UCSD-AML1 (cell line): ENCODE measurements around the gene C16orf46.

Source experiments
- DNase-seq: peaks from one replicate; lab custom pipeline; 2025; ENCODE audit not compliant: unreplicated experiment; lab: John Stamatoyannopoulos, UW

The C16orf46 gene

DNA sequence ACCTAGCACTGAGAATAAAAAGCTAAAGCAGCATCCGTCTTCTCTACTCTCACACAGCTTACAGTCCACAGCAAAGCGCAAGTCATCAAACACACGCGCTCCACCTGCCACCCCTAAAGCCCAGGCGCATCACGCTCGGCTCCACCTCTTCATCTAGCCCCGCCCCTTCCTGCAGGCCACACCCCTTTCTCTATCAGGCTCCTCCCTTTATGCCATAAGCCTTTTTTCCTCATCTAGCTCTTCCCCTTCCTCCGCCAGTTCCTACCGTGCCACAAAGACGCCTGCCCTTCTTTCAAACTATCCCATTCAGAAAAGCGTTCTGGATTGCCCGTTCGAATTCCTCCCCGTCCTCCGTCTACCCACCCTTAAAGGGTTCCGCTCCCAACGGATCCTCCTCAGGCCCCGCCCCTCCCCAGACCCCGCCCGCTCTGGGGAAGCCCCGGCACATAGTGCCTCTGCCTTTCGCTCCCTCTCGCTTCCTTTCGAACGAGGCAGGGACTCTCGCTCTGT, 417 bp downstream of the C16orf46 start:
- DNase-seq = peak; percentile 97

DNA sequence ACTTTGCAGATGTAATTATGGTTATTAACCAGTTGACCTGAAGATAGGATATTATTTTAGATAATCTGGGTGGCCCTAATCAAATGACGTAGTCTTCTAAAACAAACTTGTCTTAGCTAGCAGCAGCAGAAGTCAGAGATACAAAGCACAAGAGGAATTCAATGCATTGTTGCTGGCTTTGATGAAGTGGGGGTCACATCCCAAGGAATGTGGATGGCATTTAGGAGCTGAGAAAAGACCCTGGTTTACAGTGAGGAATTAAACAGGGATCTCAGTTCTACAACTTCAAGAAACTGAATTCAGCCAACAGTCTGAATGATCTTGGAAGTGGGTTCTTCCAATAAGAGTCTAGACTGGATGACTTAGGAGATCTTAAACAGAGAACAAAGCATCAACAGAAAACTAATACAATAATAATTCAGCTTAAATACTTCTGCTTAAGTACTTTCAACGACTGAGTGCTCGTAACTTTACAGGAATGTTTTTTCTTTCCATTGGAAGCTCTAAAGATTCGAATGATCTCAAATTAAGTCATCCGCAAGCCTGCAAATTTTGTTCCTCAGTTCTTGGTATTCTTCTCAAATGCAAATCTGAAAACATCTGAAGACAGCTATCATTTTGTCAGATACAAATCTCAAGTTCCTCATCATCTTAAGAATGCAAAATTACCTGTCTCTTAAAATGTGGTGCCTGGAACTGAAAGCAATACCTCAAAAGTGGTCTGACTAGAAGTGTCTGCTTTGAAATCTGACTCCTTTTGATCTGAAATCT, 3.3 kb downstream of the C16orf46 start:
- no peak for DNase-seq

DNA sequence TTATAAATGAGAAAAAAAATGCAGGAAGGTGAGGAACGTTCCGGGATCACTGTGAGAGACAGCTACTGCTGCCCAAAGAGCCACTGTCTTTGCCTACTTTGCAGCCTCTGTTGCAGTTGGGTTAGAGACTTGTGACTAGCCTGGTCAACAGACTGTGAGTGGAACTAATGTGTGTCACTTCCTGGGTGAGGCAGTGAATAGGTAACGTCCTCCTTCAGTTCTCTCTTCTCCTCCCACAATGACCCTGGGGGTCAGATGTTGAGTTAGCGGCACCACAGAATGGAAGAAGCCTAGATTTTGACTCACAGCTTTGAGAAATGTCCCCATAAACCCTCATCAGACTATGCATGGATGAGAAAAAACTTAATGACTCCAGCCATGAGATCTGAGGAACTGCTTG, 5.2 kb downstream of the C16orf46 start:
- no peak for DNase-seq

- no peak for DNase-seq
These were observed 6.1 kb downstream of the C16orf46 start for GRCh38 chr16:81070979-81071378.

DNA sequence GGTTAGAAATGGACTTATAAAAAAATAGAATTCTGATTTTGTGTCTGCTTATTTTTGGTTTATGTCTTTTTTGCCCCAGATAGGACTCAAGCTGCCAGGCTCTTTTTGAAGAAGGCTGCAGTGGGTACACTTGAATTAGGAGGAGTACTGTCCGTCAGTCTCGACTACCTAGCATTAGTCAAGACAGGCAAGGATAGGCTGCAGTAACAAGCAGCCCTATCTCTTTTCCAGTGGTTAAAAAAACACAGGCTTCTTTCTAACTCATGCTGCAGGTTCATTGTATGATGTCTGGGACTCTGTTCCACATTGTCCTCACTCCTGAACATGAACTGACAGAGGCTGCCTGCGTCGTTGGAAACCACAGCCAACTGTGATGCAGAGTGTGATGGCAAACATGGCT, 8.0 kb downstream of the C16orf46 start:
- no peak for DNase-seq

DNA sequence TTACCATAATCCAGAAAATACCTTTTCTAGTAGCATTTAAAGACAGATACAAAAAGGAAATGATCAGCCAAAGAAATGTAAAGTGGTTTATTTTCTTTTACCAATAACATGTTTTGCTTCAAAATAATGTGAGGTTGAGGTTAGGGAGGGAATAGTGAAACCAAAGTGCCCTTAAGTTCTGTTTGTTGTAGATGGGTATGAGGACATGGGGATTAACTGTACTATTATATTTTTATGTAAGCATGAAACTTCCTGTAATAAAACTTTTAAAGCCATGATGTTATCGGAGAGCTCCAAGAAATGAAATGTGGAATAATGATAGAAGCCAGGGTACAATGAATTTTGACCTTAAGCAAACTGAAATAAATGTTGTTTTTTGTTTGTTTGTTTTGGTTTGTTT, 9.9 kb downstream of the C16orf46 start:
- DNase-seq = no peak

DNA sequence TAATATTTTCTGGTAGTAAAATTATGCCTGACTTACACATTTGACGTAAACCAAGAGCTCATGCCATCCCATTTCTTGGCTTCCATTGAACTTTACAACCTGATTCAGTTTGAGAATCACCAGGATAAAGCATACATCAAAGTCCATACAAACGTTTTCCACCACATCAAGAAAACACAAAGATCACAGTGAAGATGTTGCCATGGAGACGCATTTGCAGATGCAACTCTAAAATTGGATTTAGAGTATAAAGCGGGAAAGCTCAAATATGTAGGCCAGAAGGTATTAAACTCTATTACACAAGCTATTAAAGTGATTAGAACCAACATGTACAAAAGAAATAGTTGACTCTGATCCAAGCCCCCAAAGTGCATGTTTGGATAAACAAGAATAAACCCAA, 10.4 kb downstream of the C16orf46 start:
- DNase-seq = no peak

DNA sequence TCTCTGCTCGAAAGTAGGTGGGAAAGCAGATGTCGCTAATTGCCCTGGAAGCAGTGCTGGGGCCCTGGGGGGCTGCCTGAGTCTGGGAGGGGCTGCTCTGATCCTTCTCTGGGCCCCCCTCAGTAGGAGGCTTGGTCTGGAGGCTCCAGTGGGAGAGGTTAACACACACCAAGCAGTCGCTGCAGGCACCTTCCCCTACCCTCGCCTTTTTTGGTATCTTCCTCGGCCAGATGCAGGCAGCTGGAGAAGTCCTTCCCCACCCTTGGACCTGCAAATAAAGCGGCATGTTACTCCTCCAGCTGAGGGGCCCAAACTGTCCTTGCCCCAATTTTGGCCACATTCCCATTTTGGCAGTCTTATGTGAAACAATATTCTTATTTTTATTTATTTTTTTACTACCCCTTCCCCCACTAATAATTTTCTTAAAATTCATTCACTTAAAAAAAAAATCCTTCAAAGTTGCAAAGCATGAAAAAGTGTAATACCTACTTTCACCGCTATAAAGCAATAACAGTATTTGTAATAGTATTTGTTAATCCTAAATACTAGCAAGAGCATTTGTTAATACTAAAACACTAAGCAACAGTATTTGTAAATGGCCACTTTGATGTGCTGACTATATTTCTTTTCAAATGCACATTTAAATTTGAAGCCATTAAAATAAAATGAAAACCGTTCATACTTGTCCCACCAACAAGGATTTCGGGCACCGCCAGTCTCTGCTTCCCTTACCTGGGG, 15.0 kb downstream of the C16orf46 start:
- DNase-seq = no peak

GRCh38 chr16:81061307-81061640, 15.8 kb downstream of the C16orf46 start:
- no peak for DNase-seq

DNA sequence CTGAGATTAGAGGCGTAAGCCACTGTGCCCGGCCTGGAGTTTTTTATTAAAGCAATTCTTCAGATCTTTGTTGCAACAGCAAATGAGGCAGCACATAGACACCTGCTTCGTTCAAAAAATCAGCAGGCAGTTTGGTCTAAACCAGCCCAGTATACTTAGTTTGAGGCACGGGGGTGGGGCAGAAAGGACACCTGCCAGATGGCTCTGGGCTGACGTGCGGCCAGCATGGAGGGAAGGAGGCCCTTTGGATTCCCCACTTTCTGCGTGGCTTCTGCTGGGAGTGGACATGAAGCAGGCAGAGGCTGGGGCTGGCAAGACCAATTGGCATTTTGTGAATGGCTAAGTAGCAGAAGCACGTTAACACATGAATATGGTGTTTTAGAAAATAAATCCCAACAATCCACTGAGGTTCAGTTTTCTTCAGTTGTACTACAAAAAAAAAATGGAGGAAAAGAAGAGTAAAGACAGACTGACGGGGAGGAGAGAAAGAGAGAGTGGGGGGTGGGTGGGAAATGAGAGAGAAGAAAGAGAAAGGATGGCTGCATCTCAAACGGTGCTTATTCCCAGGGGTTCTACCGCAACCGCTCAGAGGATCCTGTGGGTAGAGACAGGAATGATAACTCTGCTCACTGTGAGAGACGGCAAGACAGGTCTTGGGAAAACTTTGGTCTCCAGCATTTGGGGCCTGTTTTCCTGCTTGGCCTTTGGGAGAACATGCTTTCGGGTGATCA, 16.3 kb downstream of the C16orf46 start:
- DNase-seq = no peak

DNA sequence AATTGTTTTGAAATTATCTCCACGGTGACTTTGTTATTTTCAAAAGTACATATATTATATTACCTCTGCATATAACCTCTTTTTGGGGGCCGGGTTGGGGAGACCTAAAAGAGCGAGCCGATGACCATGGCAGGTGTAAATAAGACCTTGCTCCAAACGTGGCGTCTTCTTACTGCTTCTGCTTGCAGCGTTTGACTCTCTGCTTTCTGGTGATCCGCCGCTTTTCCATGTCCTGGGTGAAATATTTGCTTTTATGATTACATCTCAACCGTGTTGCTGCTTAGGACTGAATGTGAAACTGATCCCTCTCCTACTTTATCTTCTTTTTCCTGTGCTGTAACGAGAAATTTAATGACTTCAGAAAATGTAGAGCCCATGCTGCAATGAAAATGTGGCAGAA, 23.3 kb downstream of the C16orf46 start:
- DNase-seq = no peak

DNA sequence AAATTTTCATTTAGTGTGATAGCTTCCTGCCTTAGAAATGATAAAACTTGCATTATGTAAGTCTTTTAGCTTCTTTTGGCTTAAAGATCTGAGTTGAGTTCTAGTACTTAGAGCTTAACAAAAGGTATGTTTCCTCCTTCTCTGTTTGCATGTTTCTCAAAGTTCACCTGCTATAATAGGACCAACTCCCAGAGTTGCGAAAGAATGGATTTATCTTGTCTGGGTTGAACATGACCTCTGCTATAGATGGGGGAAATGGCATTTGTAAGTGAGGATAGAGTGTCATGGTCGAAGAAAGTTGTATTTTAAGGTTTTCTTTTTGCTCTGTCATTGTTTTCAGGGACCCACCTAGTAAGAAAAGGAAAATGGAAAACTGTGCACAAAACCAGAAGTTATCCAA, 34.2 kb downstream of the C16orf46 start:
- DNase-seq = no peak

DNA sequence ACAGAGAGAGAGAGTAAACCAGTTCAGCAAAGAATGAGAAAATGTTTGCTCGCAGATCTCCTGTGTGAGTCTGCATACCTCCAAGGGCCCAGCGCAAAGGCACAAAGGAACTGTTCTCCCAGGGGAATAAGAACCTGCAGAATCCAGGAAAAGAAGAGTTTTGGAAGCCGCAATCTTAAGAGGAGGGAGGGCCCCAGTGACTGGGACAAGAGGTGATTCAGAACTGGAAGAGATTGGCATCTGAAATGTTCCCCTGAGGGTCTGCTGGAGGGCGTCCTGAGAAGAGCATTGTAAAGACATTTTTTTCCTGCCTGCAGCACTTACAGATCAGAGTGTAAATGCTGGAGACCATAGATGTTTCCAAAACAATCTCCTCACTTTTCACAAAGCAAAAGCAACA, 35.3 kb downstream of the C16orf46 start:
- no peak for DNase-seq

DNA sequence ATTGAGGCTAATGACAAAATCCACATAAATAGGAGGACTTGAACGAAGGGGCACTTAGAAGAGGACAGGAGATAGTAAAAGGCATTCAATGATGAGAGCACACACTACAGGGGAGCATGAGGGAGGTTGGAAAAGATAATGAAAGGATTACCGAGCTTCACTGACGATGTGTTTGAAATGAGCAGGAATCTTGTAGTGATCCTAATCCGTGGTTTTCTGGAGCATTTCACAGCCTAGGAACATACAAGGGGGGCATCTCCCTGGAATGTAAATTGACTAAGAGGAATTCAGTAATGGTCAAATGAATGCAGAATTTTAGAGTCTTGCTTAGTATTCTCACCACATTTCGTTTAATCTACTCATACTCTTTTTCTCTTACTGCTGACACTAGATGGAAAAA, 36.2 kb downstream of the C16orf46 start:
- DNase-seq = no peak

GRCh38 chr16:81040131-81040530, 36.9 kb downstream of the C16orf46 start:
- no peak for DNase-seq

DNA sequence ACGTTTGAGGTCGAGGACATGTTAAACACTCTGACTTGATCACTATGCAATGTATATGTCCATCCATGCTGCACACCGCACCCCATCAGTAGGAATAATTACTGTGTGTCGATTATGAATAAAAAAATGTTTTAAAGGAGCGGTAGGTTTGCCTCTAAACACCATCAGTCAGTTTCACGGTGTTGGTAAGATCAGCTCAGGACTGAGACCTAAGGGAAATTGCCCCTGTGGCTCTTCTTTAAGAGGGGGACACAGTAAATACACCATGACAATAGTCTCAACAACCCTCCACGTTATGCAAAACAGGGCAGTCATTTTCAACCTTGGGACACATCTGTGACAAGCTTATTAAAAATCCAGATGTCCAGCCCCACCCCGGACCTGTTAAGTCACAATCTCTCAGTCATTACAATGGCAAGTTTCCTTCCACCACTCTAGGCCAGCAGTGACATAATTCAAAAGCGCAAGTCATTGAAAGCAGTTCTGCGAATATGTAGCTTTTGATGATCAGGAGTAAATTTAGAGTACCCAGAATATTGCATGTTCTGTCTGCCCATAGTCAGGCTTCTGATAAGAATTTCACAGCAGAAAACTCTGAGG, 40.2 kb downstream of the C16orf46 start:
- DNase-seq = no peak

GRCh38 chr16:81035975-81036750, 40.9 kb downstream of the C16orf46 start:
- peak; percentile 59 for DNase-seq

GRCh38 chr16:81035398-81035974, 41.6 kb downstream of the C16orf46 start, which contains the start of gene ATMIN:
Gene ATMIN (plus strand): TSS chr16:81035842. CDS start chr16:81035871, 29 bp downstream.
- DNase-seq = peak; percentile 92

GRCh38 chr16:81029930-81030604, 47.0 kb downstream of the C16orf46 start:
- no peak for DNase-seq

- DNase-seq = no peak
These were observed 50.6 kb downstream of the C16orf46 start for GRCh38 chr16:81026429-81026828.
